Inflammatory macrophage treated with lipopolysaccharide for 4 hours (primary cell): Measurements from ENCODE around the gene CDH15.

ENCODE experiments used
- DNase-seq: peaks from one replicate; pipeline ENCODE4 v3.0.0-alpha.2; 2020

CDH15 gene

GRCh38 chr16:89140981-89141883, 30.3 kb upstream of the CDH15 start:
- DNase-seq: no peak

- DNase-seq: no peak
These were observed 29.7 kb upstream of the CDH15 start for GRCh38 chr16:89141884-89142267.

- peak; percentile 26 for DNase-seq
These were observed 28.9 kb upstream of the CDH15 start for GRCh38 chr16:89142474-89143195.

- no peak for DNase-seq
These were observed 28.3 kb upstream of the CDH15 start for GRCh38 chr16:89143201-89143741.

- no peak for DNase-seq
These were observed 27.5 kb upstream of the CDH15 start for GRCh38 chr16:89143911-89144675.

- no peak for DNase-seq
These were observed 26.9 kb upstream of the CDH15 start for GRCh38 chr16:89144681-89145080.

GRCh38 chr16:89145406-89146161, 26.0 kb upstream of the CDH15 start:
- DNase-seq: no peak

GRCh38 chr16:89146211-89147005, 25.1 kb upstream of the CDH15 start:
- DNase-seq: no peak

- DNase-seq: no peak
These were observed 24.3 kb upstream of the CDH15 start for GRCh38 chr16:89147085-89147817.

GRCh38 chr16:89149386-89149785, 22.2 kb upstream of the CDH15 start:
- DNase-seq: no peak

GRCh38 chr16:89150090-89150835, 21.3 kb upstream of the CDH15 start:
- DNase-seq: no peak

GRCh38 chr16:89150981-89151380, 20.6 kb upstream of the CDH15 start:
- DNase-seq: no peak

- peak; percentile 18 for DNase-seq
These were observed 18.5 kb upstream of the CDH15 start for GRCh38 chr16:89152831-89153700.

- no peak for DNase-seq
These were observed 17.7 kb upstream of the CDH15 start for GRCh38 chr16:89153848-89154271.

GRCh38 chr16:89154390-89155183, 17.0 kb upstream of the CDH15 start:
- DNase-seq: no peak

- DNase-seq: no peak
These were observed 16.3 kb upstream of the CDH15 start for GRCh38 chr16:89155184-89155679.

- no peak for DNase-seq
These were observed 15.5 kb upstream of the CDH15 start for GRCh38 chr16:89155851-89156739.
